HepG2 (cell line): ENCODE measurements around the gene CEBPG. TPM values are rescaled to one million over a fixed set of nuclear protein-coding genes. Genes with fewer than 3 reads are reported as not detected.
A peak's percentile ranks its signal among the peaks of the same experiment; 100 is the strongest.

Source experiments
- CAMTA2 ChIP-seq: sonication (generic); formaldehyde crosslinking; IDR thresholded peaks from 2 replicates; pipeline ENCODE4 v1.4.0; 2020; ENCODE audit warnings: mild to moderate bottlenecking, missing genetic modification reagents, borderline replicate concordance
- E2F1 ChIP-seq: sonication (generic); formaldehyde crosslinking; IDR thresholded peaks from 2 replicates; pipeline ENCODE4 v1.5.0; 2020; ENCODE audit warnings: missing genetic modification reagents
- IRF2 ChIP-seq: IDR thresholded peaks from 2 replicates; pipeline ENCODE4 v1.6.1; 2018; ENCODE audit warnings: missing genetic modification reagents, missing compliant biosample characterization
- PBX3 ChIP-seq: sonication (generic); formaldehyde crosslinking; IDR thresholded peaks from 2 replicates; pipeline ENCODE4 v1.8.1; 2023; ENCODE audit warnings: missing genetic modification reagents, inconsistent platforms, borderline replicate concordance
- PPARG ChIP-seq: conservative IDR thresholded peaks from 2 replicates; pipeline ENCODE4 v1.6.1; 2016; ENCODE audit warnings: missing biosample characterization, missing genetic modification reagents
- SNAPC5 ChIP-seq: sonication (generic); formaldehyde crosslinking; IDR thresholded peaks from 2 replicates; pipeline ENCODE4 v1.8.1; 2023; ENCODE audit warnings: mild to moderate bottlenecking, missing genetic modification reagents, borderline replicate concordance
- YEATS4 ChIP-seq: sonication (generic); formaldehyde crosslinking; IDR thresholded peaks from 2 replicates; pipeline ENCODE4 v1.4.0; 2020; ENCODE audit warnings: missing genetic modification reagents, borderline replicate concordance
- ZBTB4 ChIP-seq: sonication (generic); formaldehyde crosslinking; IDR thresholded peaks from 2 replicates; pipeline ENCODE4 v1.4.0; 2020; ENCODE audit warnings: missing genetic modification reagents, mild to moderate bottlenecking, borderline replicate concordance
- ZIK1 ChIP-seq: sonication (generic); formaldehyde crosslinking; IDR thresholded peaks from 2 replicates; pipeline ENCODE4 v1.5.0; 2020; ENCODE audit warnings: mild to moderate bottlenecking, low read depth, missing genetic modification reagents, borderline replicate concordance
- ZNF101 ChIP-seq: sonication (generic); formaldehyde crosslinking; IDR thresholded peaks from 2 replicates; pipeline ENCODE4 v1.4.0; 2020; ENCODE audit warnings: mild to moderate bottlenecking, low read depth, missing genetic modification reagents, borderline replicate concordance
- ZNF512 ChIP-seq: sonication (generic); formaldehyde crosslinking; IDR thresholded peaks from 2 replicates; pipeline ENCODE4 v1.4.0; 2020; ENCODE audit warnings: mild to moderate bottlenecking, missing genetic modification reagents
- ZNF646 ChIP-seq: sonication (generic); formaldehyde crosslinking; IDR thresholded peaks from 2 replicates; pipeline ENCODE4 v1.9.0; 2021; ENCODE audit warnings: mild to moderate bottlenecking, missing genetic modification reagents
- polyA plus RNA-seq, 8 experiments: library from polyadenylated mRNA; depleted of rRNA in 3 of 8; stranded (reverse) in 7 of 8; unstranded in 1 of 8; fragments of >200 nt; fragmentation: Illumina TruSeq in 4 of 8; extraction: Trizol in 4 of 8; gene quantifications; 2 replicates each; pipeline versions ENCODE4 v1.2.1 to v1.2.3, GENCODE V29; 2011 to 2016; ENCODE audit warnings: low read depth in 4 of 8, missing spikeins in 1 of 8, mixed read lengths in 1 of 8; ENCODE audit not compliant: insufficient read depth in 1 of 8
- total RNA-seq, 5 experiments: library from RNA; depleted of rRNA; stranded (reverse); fragments of >200 nt; fragmentation: Illumina TruSeq; extraction: Trizol; gene quantifications; 2 replicates each; pipeline ENCODE4 v1.2.3, GENCODE V29; 2016; ENCODE audit warnings: low read depth in 1 of 5

Gene CEBPG
- total and polyA plus RNA-seq, 2 of the 13 experiments (the other 11 are each of a cell fraction or from before 2014, with no cell fraction given), result 25.7 to 34.3 TPM

- TF ChIP-seq ZNF101 (CRISPR knock-in tag) (peak; percentile 99), ZNF646 (CRISPR knock-in tag) (no peak), SNAPC5 (CRISPR knock-in tag) (peak; percentile 83), ZBTB4 (peak; percentile 99; the same call in 1 of the 2 replicates), PPARG (peak; percentile 91), CAMTA2 (CRISPR knock-in tag) (peak; percentile 87; the same call in 1 of the 2 replicates), PBX3 (CRISPR knock-in tag) (peak; percentile 98), ZNF512 (CRISPR knock-in tag) (no peak), ZIK1 (CRISPR knock-in tag) (peak; percentile 99), YEATS4 (CRISPR knock-in tag) (peak; percentile 99), E2F1 (CRISPR knock-in tag) (peak; percentile 95), IRF2 (CRISPR knock-in tag) (peak; percentile 93)
These were observed 19.1 kb downstream of the CEBPG start (continued) for GRCh38 chr19:33392341-33393285.
